Omental fat pad (tissue), 4 donors: ENCODE data around the gene CDK5RAP3. TPM values are rescaled to one million over a fixed set of nuclear protein-coding genes. Genes with fewer than 3 reads are reported as not detected.
"Not testable (repeated sequence)": the region's sequence is repeated elsewhere in the genome, so short reads cannot be mapped to it uniquely, and the experiment has no call there.

Experiments
- ATAC-seq: fragments of 150-250 bp; one replicate; pipeline ENCODE4 v1.9.1; 2016; ENCODE audit warnings: mild to moderate bottlenecking, moderate library complexity; ENCODE audit not compliant: low FRiP score
- DNase-seq: peaks from one replicate; pipeline ENCODE4 v3.0.0-alpha.2; 2019; ENCODE audit warnings: low spot score
- CTCF ChIP-seq, 3 donors: fragments of 450-650 bp; IDR thresholded peaks; one replicate each; pipeline ENCODE4 v1.5.1; 2016 to 2017; ENCODE audit warnings: antibody characterized with exemption in 3 of 3, mild to moderate bottlenecking in 3 of 3, moderate library complexity in 2 of 3
- total RNA-seq, 4 donors: library from RNA; depleted of rRNA; stranded (reverse); fragments of >200 nt; gene quantifications; one replicate each; pipeline ENCODE4 v1.1.0, GENCODE V29; 2016

The CDK5RAP3 gene
- total RNA-seq, 4 donors from 2014 or later: 72.4 to 156 (median 100) TPM

GRCh38 chr17:48012151-48012520 lies 41.2 kb downstream of the CDK5RAP3 start:
- DNase-seq (no peak), ATAC-seq (no peak)
- no peak for TF ChIP-seq CTCF (IDR thresholded peaks at IDR 0.05)

- TF ChIP-seq CTCF (IDR thresholded peaks at IDR 0.05): no peak
- no peak for DNase-seq
- ATAC-seq: no peak
Measured at GRCh38 chr17:48012654-48013053, 41.7 kb downstream of the CDK5RAP3 start.

GRCh38 chr17:48013876-48014594 lies 43.1 kb downstream of the CDK5RAP3 start:
- DNase-seq (no peak), ATAC-seq (no peak)
- TF ChIP-seq CTCF (IDR thresholded peaks at IDR 0.05): no peak

GRCh38 chr17:48014595-48015111 lies 43.7 kb downstream of the CDK5RAP3 start:
- ATAC-seq (no peak), DNase-seq (no peak)
- TF ChIP-seq CTCF (IDR thresholded peaks at IDR 0.05): no peak

GRCh38 chr17:48016112-48016511 lies 45.2 kb downstream of the CDK5RAP3 start:
- DNase-seq (no peak), ATAC-seq (peak; percentile 77)

GRCh38 chr17:48017817-48018158 lies 46.9 kb downstream of the CDK5RAP3 start:
- DNase-seq, ATAC-seq: not testable (repeated sequence)

More at GRCh38 chr17:48016112-48016511, 45.2 kb downstream of the CDK5RAP3 start:
- no peak for TF ChIP-seq CTCF (IDR thresholded peaks at IDR 0.05)

GRCh38 chr17:48021934-48022333 lies 51.0 kb downstream of the CDK5RAP3 start:
- TF ChIP-seq CTCF (IDR thresholded peaks at IDR 0.05): no peak
- no peak for DNase-seq
- ATAC-seq: no peak
